Measurements from ENCODE around the gene MSI2. TPM values are rescaled to one million over a fixed set of nuclear protein-coding genes. Genes with fewer than 3 reads are reported as not detected.

The MSI2 gene
- total and polyA plus RNA-seq, 12 donors: 32.6 to 411 (median 148) TPM

GRCh38 chr17:57466017-57466471 is 209.7 kb downstream of the MSI2 start:
- WGBS, 4 donors: 78 to 88% (median 79%) methylated on average over 9 to 10 of the region's 10 CpGs
- H3K4me1 ChIP-seq (replicated peaks in 1 of 2): peaks cover 8 to 13% of the 10 kb centered on the region in 2 donors
- no peaks in the 10 kb centered on the region for H3K36me3 ChIP-seq (replicated peaks in 1 of 2)

GRCh38 chr17:57466521-57466920 is 210.2 kb downstream of the MSI2 start:
- Histone ChIP-seq H3K36me3 (replicated peaks in 1 of 2) (no peaks in the 10 kb centered on the region), H3K4me1 (replicated peaks in 1 of 2) (peaks cover 6 to 8% of the 10 kb centered on the region in 2 donors), H3K27me3 (no peaks in the 10 kb centered on the region), H3K27ac (no peak overlapping the region), H3K4me3 (no peak overlapping the region), H3K9me3 (replicated peaks in 1 of 3) (no peaks in the 10 kb centered on the region)
- 85 to 98% (median 94%) methylated on average over 1 of the region's 1 CpG for WGBS, 4 donors
- no peak for TF ChIP-seq POLR2A (IDR thresholded peaks at IDR 0.05)
- DNase-seq: no peak
- intact Hi-C loops (cut with DNase I): no loop called here

More at GRCh38 chr17:57466017-57466471, 209.7 kb downstream of the MSI2 start:
- H3K9me3 ChIP-seq (replicated peaks in 1 of 3): no peaks in the 10 kb centered on the region
- peak overlapping the region in 2 of 5 donors; percentile 1 to 27 for H3K27ac ChIP-seq
- no peaks in the 10 kb centered on the region for H3K27me3 ChIP-seq
- no peak for DNase-seq
- TF ChIP-seq POLR2A (IDR thresholded peaks at IDR 0.05): no peak
- no peak for TF ChIP-seq CTCF (IDR thresholded peaks at IDR 0.05)
- intact Hi-C loops (cut with DNase I): no loop called here
- no peak overlapping the region for H3K4me3 ChIP-seq

DNA sequence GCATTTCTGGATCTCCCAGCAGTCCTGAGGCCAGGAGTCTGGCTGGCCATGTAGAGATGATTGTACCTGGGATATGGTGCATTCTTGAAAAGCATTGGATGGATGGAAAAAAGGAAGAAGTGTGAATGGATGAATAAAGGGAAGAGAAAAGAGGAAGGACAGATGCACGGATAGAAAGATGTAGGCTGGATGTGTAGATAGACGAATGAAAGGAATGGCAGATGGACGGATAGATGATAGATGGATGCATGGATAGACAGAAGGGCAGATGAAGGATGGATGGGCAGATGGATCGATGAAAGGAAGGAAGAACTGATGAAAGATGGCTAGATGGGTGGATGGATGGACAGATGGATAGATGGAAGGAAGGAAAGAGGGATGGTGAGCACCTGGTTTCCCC is 210.9 kb downstream of the MSI2 start:
- H3K36me3 ChIP-seq (replicated peaks in 1 of 2): no peaks in the 10 kb centered on the region
- no peak overlapping the region for H3K4me3 ChIP-seq
- no peaks in the 10 kb centered on the region for H3K9me3 ChIP-seq (replicated peaks in 1 of 3)
- no peak for TF ChIP-seq POLR2A (IDR thresholded peaks at IDR 0.05)
- TF ChIP-seq CTCF (IDR thresholded peaks at IDR 0.05): no peak
- 89 to 93% (median 92%) methylated on average over 4 of the region's 4 CpGs for WGBS, 4 donors
- no peaks in the 10 kb centered on the region for H3K27me3 ChIP-seq
- no peak for DNase-seq
- intact Hi-C loops (cut with DNase I): no loop called here
- peak overlapping the region in 1 of 5 donors; percentile 0 for H3K27ac ChIP-seq
- peaks cover 6 to 7% of the 10 kb centered on the region in 2 donors for H3K4me1 ChIP-seq (replicated peaks in 1 of 2)

DNA sequence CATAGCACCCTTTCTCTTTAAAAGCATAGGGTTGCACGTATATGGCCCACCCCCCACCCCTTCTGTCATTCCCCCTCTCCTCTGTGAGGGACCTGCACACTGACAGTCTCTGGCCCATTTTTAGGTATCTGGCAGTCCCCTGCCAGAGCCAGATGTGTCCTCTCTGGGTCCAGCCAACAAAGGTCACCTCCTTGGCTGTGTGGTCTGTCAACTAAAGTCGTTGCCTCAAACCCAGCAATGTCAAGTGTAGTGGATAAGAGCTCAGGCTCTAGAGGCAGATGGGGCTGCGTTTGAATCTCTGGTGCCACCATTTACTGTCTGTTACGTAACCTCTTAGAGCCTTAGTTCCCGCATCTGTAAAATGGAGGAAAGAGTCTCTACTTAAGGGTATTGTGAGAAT is 211.5 kb downstream of the MSI2 start:
- TF ChIP-seq CTCF (IDR thresholded peaks at IDR 0.05) (no peak), POLR2A (IDR thresholded peaks at IDR 0.05) (no peak)
- DNase-seq: no peak
- Histone ChIP-seq H3K36me3 (replicated peaks in 1 of 2) (no peaks in the 10 kb centered on the region), H3K27me3 (no peaks in the 10 kb centered on the region), H3K27ac (peak overlapping the region in 1 of 5 donors; percentile 83), H3K4me3 (no peak overlapping the region), H3K9me3 (replicated peaks in 1 of 3) (no peaks in the 10 kb centered on the region), H3K4me1 (replicated peaks in 1 of 2) (peaks cover 6 to 7% of the 10 kb centered on the region in 2 donors)
- WGBS, 4 donors: 88 to 92% (median 92%) methylated on average over 5 of the region's 5 CpGs
- intact Hi-C loops (cut with DNase I): no loop called here

Measured in adrenal gland (tissue), 12 donors.